ENCODE measurements around the gene ADGRA3.

The ADGRA3 gene

DNA sequence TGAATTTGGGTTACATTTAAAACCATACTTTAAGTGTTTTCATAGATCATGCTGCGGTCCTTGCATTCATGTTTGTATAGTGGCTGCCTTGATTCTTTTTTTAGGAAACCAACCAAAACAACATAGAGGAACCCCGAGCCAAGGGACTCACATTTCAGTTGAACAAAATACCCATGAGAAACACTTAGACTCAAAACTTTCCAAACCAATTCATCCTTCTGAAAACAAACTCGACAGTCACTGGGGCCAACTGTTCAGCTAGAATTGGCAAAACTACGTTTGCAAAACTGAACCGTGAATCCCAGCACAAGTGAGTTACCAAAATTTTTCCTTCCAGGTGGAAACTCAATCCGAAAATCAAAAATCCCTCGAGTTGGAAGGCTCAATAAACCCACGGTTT, 1.4 kb downstream of the ADGRA3 start:
- no peak for DNase-seq (ENCODE audit: extremely low spot score, insufficient read length, low read depth)
- no peak for FAIRE-seq

DNA sequence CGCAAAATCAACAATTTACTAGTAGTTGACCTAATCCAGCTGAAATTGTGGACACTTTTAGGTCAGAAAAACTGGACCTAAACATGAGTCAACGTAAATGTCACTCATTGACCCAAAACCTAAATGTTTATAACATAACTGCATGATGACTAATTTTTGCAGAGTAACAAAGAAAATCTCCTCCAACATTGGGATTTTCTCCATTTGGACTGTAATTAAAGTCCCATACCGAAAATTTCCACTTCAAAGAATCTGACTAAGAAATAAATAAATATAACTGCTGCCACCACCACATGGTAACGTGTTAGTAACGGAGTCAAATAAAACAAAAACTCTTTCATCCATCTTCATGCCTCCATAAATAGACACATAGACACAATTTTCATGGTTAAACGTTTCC, 1.9 kb downstream of the ADGRA3 start:
- FAIRE-seq = no peak
- DNase-seq (ENCODE audit: extremely low spot score, insufficient read length, low read depth) = no peak

DNA sequence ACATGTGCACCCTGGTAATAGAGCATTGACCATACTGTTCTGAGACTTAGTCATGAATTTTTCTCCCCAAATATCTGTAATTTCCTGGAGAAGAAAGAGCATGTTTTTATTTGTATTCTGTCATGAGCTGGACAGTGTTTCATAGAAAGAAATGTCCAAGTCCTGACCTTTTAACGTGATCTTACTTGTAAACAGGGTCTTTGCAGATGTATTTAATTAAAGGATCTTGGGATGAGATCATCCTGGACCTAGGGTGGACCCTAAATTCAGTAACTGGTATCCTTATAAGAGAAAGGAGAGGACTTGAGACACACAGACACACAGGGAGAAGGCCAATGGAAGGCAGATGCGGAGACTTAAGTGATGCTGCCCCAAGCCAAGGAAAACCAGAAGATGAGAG, 3.6 kb downstream of the ADGRA3 start:
- no peak for FAIRE-seq

DNA sequence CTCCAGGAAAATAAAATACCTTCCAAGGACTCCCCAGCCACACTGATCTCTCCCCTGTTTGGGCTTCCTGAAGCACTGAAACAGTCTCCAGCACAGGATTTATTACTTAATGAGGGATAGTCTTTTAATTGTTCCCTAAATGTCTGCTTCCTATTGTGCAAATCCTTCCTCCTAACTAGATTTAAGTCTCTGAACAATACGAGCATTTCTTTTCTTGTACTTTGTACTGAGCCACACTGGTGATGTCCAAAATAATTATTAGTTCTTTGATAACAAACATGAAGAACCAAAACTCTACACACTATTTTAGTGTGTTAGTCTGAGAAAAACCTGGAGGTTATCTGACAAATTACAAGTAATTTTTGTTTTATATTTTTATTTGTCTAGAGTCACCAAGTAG, 5.1 kb downstream of the ADGRA3 start:
- DNase-seq (ENCODE audit: extremely low spot score, insufficient read length, low read depth) (no peak), FAIRE-seq (no peak)

More for the DNA sequence above, 3.6 kb downstream of the ADGRA3 start:
- no peak for DNase-seq (ENCODE audit: extremely low spot score, insufficient read length, low read depth)

DNA sequence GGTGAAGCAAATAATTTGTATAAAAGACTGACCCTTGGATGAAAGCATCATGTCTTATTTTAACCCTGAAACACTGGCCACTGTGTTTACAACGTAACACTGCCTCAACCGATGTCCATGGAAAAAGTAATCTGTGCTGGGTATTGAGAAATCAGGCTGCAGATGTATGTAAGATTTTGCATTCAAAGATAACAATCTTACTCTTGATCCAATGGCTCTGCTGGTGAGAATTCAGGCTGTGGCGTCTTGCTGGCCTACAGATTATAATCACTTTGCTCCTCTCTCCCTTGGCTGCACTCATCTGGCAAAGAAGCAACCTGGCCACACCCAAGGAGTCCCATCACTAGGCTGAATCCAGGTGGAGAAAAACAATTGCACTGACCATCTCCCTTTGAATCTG, 7.5 kb downstream of the ADGRA3 start:
- no peak for FAIRE-seq

DNA sequence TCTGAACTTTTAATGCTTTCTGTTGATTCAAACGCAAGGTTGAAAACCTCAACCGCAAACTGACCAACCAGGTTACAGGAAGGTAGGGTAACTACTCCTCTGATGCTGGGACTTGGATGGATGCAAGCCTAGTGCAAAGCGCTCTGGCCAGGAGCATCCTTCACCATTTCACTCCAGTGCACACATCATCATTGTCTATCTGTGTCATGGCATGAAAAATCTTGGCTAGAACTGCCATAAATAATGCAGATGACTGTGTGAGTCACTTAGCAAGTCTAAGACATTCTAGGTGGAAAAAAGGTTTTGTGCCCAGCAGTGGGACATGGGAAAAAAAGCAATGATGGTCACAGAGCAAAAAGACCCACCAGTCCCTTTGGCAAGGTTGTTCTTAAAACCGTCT, 10.9 kb downstream of the ADGRA3 start:
- FAIRE-seq = no peak
- DNase-seq (ENCODE audit: extremely low spot score, insufficient read length, low read depth) = no peak

More for the DNA sequence above, 7.5 kb downstream of the ADGRA3 start:
- DNase-seq (ENCODE audit: extremely low spot score, insufficient read length, low read depth) = no peak

DNA sequence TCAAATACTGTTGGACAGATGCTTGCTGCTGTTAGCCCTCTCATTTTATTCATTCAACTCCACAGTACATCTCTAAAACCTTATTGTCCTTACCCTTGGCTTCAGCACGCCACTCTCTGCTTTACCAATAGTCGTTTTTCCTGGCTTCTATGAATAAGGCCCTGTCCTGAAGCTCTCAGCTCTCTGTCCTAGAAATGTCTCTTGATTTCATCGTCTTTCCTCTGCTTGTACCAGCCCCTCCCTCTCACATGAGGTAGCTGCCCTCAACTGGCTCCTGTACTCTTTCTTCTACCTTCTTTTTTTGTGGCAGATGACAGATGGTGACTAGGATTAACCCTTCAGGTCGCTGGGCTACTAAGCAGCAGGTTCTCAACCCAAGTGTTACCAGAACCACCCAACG, 11.4 kb downstream of the ADGRA3 start:
- DNase-seq (ENCODE audit: extremely low spot score, insufficient read length, low read depth) = no peak
- no peak for FAIRE-seq

DNA sequence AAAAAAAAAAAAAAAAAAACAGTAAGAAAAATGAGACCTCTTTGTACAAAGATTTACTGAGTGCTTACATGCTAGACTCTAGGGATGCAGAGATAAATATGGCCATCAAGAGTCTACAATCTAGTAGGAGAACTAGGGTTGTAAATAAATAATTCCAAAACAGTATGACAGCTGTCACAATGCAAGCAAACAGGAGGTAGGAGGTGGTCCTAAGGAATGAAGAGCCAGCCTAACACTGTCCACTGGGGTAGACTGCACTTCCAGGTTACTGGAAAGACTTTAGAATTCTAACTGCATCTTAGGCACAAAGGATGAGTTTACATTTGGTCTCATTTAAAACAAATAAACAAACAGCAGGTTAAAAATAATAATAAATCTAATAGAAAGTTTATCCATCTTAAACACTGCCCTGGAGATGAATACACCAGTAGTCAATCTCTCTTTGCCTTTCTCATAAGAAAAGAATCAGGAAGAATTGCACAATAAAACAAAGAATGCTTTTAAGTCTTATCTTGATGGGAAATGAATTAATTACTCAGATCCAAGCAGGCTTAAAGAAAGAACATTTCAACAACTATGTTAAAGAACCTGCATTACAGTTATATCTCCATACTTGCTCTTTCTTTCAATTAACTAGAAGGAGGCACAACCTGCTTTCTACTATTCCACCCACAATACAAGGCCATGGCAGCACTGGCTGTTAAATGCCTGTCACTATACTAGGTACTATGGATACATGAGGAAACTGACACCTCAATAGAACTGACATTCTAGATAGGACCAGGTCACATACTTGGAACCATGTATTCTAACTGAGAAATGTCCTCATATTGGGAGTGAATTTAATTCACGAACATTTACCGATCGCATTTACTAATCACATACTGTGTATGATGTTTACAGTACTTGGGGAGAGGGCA, 12.7 kb downstream of the ADGRA3 start:
- no peak for FAIRE-seq
- DNase-seq (ENCODE audit: extremely low spot score, insufficient read length, low read depth) = no peak

DNA sequence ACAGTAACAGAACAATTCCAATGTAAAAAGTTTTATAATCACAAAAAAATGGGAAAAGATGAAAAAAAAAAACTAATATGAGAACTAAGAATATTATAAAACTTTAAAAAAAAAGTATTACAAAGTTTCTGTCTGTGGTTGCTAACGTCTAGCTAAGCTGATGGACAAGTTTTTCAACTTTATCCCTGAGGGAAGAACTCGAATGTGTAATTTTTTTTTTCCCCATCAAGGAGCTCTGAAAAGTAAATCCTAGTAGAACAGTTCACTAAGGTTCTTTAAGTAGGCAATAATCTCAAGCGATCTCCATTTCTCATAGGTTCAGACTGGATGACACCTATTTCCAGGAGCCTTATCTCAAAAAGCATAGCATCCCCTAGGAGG, 14.2 kb downstream of the ADGRA3 start:
- no peak for DNase-seq (ENCODE audit: extremely low spot score, insufficient read length, low read depth)
- FAIRE-seq = no peak

DNA sequence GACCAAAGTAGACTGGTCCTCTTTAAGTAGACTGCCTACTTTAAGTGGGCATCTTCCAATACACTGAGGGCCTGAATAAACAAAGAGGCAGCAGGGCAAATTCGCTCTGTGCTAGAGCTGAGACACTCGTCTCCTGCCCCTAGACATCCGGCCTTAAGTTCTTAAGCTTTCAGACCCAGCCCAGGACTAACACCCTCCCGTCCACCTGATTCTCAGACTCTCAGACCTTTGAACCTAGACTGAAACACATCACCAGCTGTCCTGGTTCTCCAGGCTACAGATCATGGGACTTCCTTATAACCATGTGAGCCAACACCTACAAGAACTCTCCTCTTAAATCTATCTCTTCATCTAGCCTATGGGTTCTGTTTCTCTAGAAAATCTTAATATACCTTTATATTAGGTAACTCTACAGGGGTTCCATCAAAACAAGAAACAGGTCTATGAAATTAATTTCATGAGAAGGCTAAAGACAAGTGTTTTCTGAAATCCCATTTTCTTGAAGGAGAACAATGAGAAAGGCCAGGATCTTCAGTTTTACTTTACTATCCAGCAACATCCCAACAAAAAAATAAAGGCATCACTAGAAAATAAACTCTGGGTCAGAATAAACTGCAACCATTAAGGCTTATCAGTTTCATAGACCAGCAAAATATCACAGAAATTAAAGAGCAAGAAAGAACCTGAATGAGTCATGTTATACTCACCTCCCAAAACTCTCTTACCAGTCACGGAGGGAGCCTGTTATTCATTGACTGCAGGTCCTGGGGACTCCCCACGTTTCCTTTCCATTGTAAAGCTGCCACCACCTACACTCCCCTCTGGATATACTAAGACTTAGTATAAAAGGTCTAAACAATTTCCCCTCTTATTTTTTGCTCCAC, 14.8 kb downstream of the ADGRA3 start:
- no peak for FAIRE-seq
- DNase-seq (ENCODE audit: extremely low spot score, insufficient read length, low read depth) = no peak

DNA sequence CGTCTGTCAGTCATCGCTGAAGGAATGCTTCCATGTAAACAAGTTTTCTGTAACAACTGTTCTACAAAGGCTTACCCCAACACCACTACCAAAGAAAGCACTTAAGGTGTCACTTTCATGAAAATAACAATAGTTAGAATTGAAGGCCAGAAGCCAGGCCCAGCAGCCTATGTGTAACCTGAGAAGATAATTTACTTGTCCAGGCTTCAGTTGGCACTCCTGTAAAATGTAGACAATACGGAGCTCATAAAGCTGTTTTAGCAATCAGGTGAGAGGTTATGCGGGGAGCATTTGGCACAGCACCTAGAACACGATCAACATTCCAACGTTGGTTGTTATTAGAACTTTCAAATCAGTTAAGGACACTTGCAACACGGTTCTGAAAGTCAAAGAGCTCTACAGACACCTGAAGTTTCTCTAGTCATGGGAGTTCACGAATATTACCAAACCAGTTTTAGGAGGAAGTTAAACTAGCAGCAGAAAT, 15.7 kb downstream of the ADGRA3 start:
- DNase-seq (ENCODE audit: extremely low spot score, insufficient read length, low read depth) = no peak
- no peak for FAIRE-seq

DNA sequence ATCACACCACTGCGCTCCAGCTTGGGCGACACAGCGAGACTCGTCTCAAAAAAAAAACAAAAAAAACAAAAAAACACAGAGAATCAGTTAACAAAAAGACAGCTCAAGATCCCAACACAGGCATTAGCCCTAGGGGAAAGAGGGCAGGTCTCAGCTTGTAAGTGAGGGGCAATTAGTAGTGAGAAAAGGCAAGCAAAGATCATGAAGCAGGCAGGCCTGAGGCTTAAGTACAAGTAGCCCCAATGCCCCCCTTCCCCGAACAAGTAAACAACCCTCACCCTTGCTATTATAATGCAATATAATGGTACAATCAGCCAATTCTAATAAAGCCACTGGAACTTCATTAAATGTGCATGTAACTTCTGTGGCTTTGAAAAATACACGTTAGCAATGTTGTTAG, 17.0 kb downstream of the ADGRA3 start:
- FAIRE-seq = no peak
- DNase-seq (ENCODE audit: extremely low spot score, insufficient read length, low read depth) = no peak

DNA sequence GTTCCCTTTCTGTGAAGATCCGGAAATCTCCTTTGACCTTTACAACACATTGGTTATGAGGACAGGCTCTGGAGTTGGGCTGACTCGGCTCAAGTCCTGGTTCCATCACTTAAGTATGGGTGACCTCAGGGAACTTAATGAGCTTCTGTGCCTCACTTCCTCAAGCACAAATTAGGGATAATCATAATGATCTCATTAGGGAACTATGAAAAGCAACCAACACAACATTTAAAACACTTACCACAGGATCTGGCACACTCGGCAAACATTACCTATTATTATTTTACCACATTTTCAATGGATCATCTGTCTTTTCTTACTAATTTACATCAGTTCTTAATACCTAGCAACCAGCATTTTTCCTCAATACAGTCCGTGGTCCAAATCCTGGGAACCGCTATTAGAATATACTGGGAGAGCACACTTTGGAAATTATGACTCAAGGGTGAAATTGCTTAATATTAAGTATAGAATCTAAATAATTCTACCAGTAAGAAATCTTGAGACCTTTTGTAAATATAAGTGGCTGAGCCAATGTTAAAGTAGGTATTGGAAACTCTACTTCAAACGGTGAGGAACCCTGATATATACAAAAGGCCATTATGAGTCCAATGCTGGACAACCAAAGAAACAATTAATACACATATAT, 19.6 kb downstream of the ADGRA3 start:
- no peak for FAIRE-seq
- DNase-seq (ENCODE audit: extremely low spot score, insufficient read length, low read depth) = no peak

DNA sequence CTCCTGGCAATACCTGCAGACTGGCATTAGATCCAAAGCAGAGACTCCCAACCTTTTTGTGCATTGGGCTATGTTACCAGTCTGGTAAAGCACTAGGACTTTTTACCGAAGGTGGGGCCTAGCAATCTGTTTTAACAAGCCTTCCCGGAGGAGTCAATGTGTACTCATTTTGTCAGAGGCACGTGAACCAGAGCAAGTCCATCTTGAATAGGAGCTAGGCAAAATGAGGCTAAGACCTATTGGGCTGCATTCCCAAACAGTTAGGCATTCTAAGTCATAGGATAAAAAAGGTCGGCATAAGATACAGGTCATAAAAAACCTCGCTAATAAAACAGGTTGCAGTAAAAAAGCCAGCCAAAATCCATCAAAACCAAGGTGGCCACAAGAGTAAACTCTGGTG, 22.3 kb downstream of the ADGRA3 start:
- DNase-seq (ENCODE audit: extremely low spot score, insufficient read length, low read depth) (no peak), FAIRE-seq (no peak)

DNA sequence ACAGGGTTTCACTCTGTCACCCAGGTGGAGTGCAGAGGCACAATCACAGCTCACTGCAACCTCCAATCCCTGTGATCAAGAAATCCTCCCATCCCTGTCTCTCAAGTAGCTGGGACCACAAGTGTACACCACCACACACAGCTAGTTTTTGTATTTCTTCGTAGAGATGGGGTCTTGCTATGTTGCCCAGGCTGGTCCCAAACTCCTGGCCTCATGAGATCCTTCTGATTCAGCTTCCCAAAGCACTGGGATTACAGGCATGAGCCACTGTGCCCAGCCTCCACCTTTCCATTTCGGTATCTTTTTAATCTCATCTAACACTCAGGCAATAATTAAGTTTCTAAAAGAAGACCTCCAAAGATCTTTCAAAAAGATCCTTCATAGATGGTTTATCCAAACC, 22.9 kb downstream of the ADGRA3 start:
- FAIRE-seq (no peak), DNase-seq (ENCODE audit: extremely low spot score, insufficient read length, low read depth) (no peak)

DNA sequence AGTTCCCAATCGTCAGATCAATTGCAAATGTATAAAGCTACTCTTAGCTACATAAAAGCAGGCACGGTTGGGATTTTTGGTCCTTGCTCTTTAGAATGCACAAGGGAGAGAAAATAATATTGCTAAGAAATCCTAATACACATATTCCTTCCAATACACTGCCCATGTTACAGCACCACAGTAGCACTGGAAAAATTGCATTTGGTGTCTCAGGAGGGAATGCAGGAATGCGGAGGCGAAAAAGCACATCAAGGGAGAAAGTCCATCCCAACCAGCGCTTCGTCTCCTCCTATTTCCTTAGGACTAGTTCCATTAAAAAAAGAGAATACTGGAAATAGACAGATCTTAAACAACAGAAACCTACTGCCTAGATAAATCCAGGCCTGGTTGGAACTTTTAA, 23.9 kb downstream of the ADGRA3 start:
- DNase-seq (ENCODE audit: extremely low spot score, insufficient read length, low read depth) (no peak), FAIRE-seq (no peak)

DNA sequence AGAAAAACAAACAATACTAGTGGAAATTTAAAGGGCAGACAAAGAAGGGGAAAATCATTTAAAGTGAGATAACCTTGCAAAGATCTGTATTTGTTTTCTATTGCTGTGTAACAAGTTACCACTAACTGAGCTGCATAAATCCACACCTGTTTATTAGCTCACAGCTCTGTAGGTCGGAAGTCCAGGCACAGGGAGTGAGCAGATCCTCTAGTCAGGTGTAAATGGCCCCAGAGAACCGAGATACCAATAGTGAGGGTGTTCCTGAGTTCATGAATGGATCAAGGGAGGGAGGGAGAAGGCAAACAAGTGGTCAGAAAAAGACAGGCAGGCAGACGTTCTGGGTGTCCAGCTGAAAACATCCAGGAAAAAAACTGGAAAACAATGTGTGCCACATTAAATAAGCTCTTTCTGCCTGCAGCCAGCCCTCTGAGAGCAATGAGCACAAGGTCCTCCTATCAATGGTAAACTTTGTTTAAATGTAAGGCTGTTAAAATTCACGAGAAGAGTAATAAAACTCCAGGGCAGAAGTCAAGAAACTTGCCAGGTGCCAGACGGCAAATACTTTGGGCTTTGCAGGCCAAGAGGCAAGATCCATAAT, 25.0 kb downstream of the ADGRA3 start:
- DNase-seq (ENCODE audit: extremely low spot score, insufficient read length, low read depth) (no peak), FAIRE-seq (no peak)

DNA sequence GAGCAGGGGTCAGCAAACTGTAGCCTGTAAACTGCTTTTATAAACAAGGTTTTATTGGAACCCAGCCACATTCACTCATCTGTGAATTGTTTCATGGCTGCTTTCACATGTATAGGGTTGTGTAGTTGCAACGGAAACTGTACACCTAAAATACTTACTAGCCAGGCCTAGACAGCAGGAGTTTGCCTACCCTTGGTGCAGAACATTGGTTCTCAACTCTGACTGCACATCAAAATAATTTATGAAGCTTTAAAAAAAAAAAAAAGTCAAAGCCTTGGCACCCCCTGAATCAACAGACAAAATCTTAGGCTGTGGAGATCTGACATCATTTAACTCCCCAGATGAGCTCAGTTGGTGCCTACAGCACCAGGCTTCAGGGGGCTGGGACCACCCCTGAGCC, 27.8 kb downstream of the ADGRA3 start:
- FAIRE-seq (no peak), DNase-seq (ENCODE audit: extremely low spot score, insufficient read length, low read depth) (no peak)

DNA sequence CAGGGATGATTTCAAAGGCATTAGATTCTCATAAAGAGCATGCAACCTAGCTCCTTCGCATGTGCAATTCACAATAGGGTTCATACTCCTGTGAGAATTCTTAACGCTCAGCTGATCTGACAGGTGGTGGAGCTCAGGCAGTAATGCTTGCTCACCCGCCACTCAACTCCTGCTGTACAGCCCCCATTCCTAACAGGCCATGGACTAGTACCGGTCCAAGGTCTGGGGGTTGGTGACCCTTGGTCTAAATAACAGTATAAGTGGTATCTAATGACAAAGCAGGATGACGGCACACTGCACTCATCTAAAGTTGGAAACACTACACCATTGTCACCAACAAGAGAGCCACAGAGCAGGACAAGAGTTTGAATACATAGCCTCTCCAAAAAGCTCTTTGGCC, 28.5 kb downstream of the ADGRA3 start:
- DNase-seq (ENCODE audit: extremely low spot score, insufficient read length, low read depth) (no peak), FAIRE-seq (no peak)

DNA sequence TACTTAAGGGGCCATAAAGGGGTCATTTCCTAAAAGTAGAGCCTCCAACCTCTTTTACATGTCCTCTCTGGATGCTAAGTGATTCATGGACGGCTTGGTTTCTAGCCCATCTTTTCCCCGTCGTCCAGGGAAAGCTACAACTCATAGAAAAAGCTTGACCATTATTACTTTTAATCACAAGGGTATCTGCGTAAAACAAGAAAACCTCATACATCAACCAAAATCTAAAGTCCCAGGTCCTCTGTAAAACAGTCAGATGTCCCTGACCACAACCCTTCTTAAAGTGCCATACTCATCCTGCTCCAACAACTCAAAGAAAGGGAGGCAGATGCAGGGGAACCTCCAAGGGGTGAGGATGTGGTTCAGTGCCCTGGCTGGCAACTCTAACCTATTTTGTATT, 29.6 kb downstream of the ADGRA3 start:
- no peak for DNase-seq (ENCODE audit: extremely low spot score, insufficient read length, low read depth)
- FAIRE-seq = no peak

Measured in GM18507 (cell line).